Tibial nerve (tissue), 4 donors: ENCODE data around the gene MCM3AP. TPM values are rescaled to one million over a fixed set of nuclear protein-coding genes. Genes with fewer than 3 reads are reported as not detected.

Source experiments
- DNase-seq, 2 donors: peaks; one replicate each; pipeline ENCODE4 v3.0.0-alpha.2; 2019; ENCODE audit warnings: low spot score in 2 of 2
- H3K27ac ChIP-seq, 4 donors: fragments of 200-600 bp; sonication (generic) in 3 of 4; one replicate each; pipeline ENCODE4 v1.5.1; 2017 to 2019; ENCODE audit warnings: mild to moderate bottlenecking in 1 of 4
- H3K27me3 ChIP-seq, 2 donors: fragments of 200-600 bp; sonication (generic) in 1 of 2; one replicate each; pipeline versions ENCODE4 v1.5.1 to v1.6.0; 2017 to 2019
- H3K36me3 ChIP-seq, 3 donors: fragments of 200-600 bp; sonication (generic); one replicate each; pipeline ENCODE4 v1.5.1; 2018 to 2019
- H3K4me1 ChIP-seq, 4 donors: fragments of 200-600 bp; sonication (generic) in 3 of 4; one replicate each; pipeline ENCODE4 v1.5.1; 2017 to 2019
- H3K4me3 ChIP-seq, 4 donors: fragments of 200-600 bp; sonication (generic) in 3 of 4; one replicate each; pipeline ENCODE4 v1.5.1; 2017 to 2019; ENCODE audit warnings: mild to moderate bottlenecking in 1 of 4, moderate library complexity in 1 of 4
- H3K9me3 ChIP-seq, 4 donors: fragments of 200-600 bp; sonication (generic) in 3 of 4; one replicate each; pipeline ENCODE4 v1.5.1; 2017 to 2019
- CTCF ChIP-seq, 5 experiments: fragments of 200-600 bp in 3 of 5; fragments of 450-650 bp in 2 of 5; sonication (generic) in 3 of 5; IDR thresholded peaks; one replicate each; pipeline ENCODE4 v1.5.1; 2016 to 2019; ENCODE audit warnings: antibody characterized with exemption in 5 of 5, mild to moderate bottlenecking in 3 of 5, moderate library complexity in 2 of 5
- EP300 ChIP-seq, 2 donors: sonication (generic); formaldehyde crosslinking; IDR thresholded peaks; one replicate each; pipeline ENCODE4 v1.6.1; 2017; ENCODE audit warnings: antibody characterized with exemption in 2 of 2, mild to moderate bottlenecking in 1 of 2
- POLR2A ChIP-seq, 2 donors: fragments of 450-650 bp; IDR thresholded peaks; one replicate each; pipeline ENCODE4 v1.6.1; 2017; ENCODE audit warnings: antibody characterized with exemption in 2 of 2, mild to moderate bottlenecking in 2 of 2, moderate library complexity in 2 of 2
- WGBS, 2 donors: methylation state at CpG; one replicate each; pipeline ENCODE4 v1.1.5; 2018; 5-methylcytosine and 5-hydroxymethylcytosine counted together
- total RNA-seq, 4 donors: library from RNA; depleted of rRNA; stranded (reverse); fragments of >200 nt; gene quantifications; one replicate each; pipeline ENCODE4 v1.1.0, GENCODE V29; 2016

MCM3AP gene
- total RNA-seq, 4 donors from 2014 or later = 112 to 180 (median 146) TPM

GRCh38 chr21:46187261-46187660, 98.2 kb downstream of the MCM3AP start:
- Histone ChIP-seq H3K4me1 (peaks cover 0 to 9% (median 2%) of the 10 kb centered on the region in 4 donors), H3K27me3 (no peaks in the 10 kb centered on the region), H3K4me3 (no peak overlapping the region), H3K36me3 (peaks cover 0 to 32% (median 3%) of the 10 kb centered on the region in 3 donors), H3K9me3 (no peaks in the 10 kb centered on the region), H3K27ac (no peak overlapping the region)
- WGBS, 2 donors = 93 to 97% methylated on average over 8 of the region's 8 CpGs
- DNase-seq = no peak
- TF ChIP-seq CTCF (IDR thresholded peaks at IDR 0.05) (no peak), POLR2A (IDR thresholded peaks at IDR 0.05) (no peak), EP300 (IDR thresholded peaks at IDR 0.05) (no peak)

- 77 to 80% methylated on average over 7 of the region's 7 CpGs for WGBS, 2 donors
- TF ChIP-seq CTCF (IDR thresholded peaks at IDR 0.05) (no peak), EP300 (IDR thresholded peaks at IDR 0.05) (no peak), POLR2A (IDR thresholded peaks at IDR 0.05) (no peak)
- Histone ChIP-seq H3K27ac (peak overlapping the region in 1 of 4 donors; percentile 88), H3K4me3 (peak overlapping the region in 1 of 4 donors; percentile 54), H3K27me3 (no peaks in the 10 kb centered on the region), H3K9me3 (no peaks in the 10 kb centered on the region), H3K4me1 (peaks cover 0 to 6% (median 2%) of the 10 kb centered on the region in 4 donors), H3K36me3 (peaks cover 0 to 17% (median 0%) of the 10 kb centered on the region in 3 donors)
- DNase-seq = no peak
These were observed 99.7 kb downstream of the MCM3AP start for GRCh38 chr21:46185716-46186115.

Other genes with a start within 250 kb of the MCM3AP start
- 1,000 to 10,000 TPM in 1 of 4 donors, 100 to 1,000 TPM in 3; 470 to 1,210 (median 744) TPM for gene COL6A2, start 187.5 kb downstream of the MCM3AP start, total RNA-seq
- 10 to 100 TPM in 1 of 4 donors, 1 to 10 TPM in 3; 2.2 to 21.2 (median 2.5) TPM for gene FTCD, start 130.0 kb downstream of the MCM3AP start, total RNA-seq
- 10 to 100 TPM in 1 of 4 donors, 1 to 10 TPM in 3; 4.5 to 12.9 (median 8.0) TPM for gene SPATC1L, start 101.2 kb downstream of the MCM3AP start, total RNA-seq
- 100 to 1,000 TPM in 1 of 4 donors, 10 to 100 TPM in 3; 69.3 to 132 (median 80.6) TPM for gene LSS, start 56.8 kb downstream of the MCM3AP start, total RNA-seq
- 10 to 100 TPM in 3 of 4 donors, 1 to 10 TPM in 1; 6.7 to 20.1 (median 15.5) TPM for gene YBEY, start 731 bp upstream of the MCM3AP start, total RNA-seq
- gene C21orf58, start 38.3 kb upstream of the MCM3AP start, total RNA-seq = 10 to 100 TPM in 1 of 4 donors, 1 to 10 TPM in 3; 2.2 to 11.1 (median 3.0) TPM
- 10 to 100 TPM; 42.8 to 58.6 (median 45.9) TPM for gene PCNT, start 38.5 kb upstream of the MCM3AP start, total RNA-seq
- 10 to 100 TPM; 55.5 to 67.2 (median 59.8) TPM for gene DIP2A, start 173.3 kb upstream of the MCM3AP start, total RNA-seq